Neural crest cell (in vitro differentiated cells): ENCODE data around the gene TDRD5. TPM values are rescaled to one million over a fixed set of nuclear protein-coding genes. Genes with fewer than 3 reads are reported as not detected.
A peak's percentile ranks its signal among the peaks of the same experiment; 100 is the strongest.

Experiments
- DNase-seq: peaks from one replicate; pipeline ENCODE4 v3.0.0; 2021; ENCODE audit warnings: low read depth, mixed read lengths, low spot score
- H3K27ac Mint-ChIP-seq: one replicate; pipeline ENCODE4 v1.8.0; 2021; ENCODE audit warnings: mild to moderate bottlenecking, mixed read lengths; ENCODE audit not compliant: unreplicated experiment
- H3K27me3 Mint-ChIP-seq: 2 replicates; pipeline ENCODE4 v1.8.0; 2021; ENCODE audit warnings: low read depth, mild to moderate bottlenecking, mixed read lengths
- H3K36me3 Mint-ChIP-seq: 2 replicates; pipeline ENCODE4 v1.8.0; 2021; ENCODE audit warnings: low read depth, mild to moderate bottlenecking, mixed read lengths
- H3K4me1 Mint-ChIP-seq: 2 replicates; pipeline ENCODE4 v1.8.0; 2021; ENCODE audit warnings: mixed read lengths
- H3K4me3 Mint-ChIP-seq: one replicate; pipeline ENCODE4 v1.8.0; 2021; ENCODE audit warnings: mild to moderate bottlenecking, mixed read lengths
- H3K9me3 Mint-ChIP-seq: 2 replicates; pipeline ENCODE4 v1.8.0; 2021; ENCODE audit warnings: mixed read lengths
- total RNA-seq: library from RNA; stranded (reverse); gene quantifications from 2 replicates; pipeline ENCODE4 v1.2.1, GENCODE V29; 2021
- TF ChIP-seq, protein P1 (sequence below): fragments of 200-600 bp; sonication (generic); conservative IDR thresholded peaks from 2 replicates; pipeline ENCODE4 v1.5.0; 2021; ENCODE audit warnings: antibody characterized with exemption, mild to moderate bottlenecking

Gene TDRD5
- total RNA-seq, 1 donor from 2014 or later = not detected

DNA sequence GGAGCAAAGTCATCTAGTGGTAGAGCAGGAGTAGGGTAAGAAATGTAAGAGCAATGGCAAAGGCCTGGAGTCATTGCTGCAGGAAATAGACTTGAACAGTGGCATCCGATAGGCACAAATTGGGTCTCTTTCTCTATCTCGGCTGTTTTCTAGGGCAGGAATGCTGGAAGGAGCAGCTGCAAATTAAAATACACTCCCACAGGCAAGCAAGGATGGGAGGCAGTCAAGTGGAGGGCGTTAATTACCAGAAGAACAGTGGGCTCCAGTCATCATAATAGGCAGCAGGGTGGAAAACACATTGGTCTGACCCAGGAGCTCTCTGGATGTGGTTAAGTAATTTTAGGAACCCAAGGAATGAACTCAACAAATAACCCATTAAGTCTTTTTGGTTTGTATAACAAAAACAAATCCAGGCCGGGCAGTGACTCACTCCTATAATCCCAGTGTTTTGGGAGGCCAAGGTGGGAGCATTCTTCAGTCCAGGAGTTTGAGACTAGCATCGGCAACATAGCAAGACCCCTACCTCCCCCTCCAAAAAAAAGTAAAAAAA is 7.8 kb upstream of the TDRD5 start:
- TF ChIP-seq, protein P1, sequence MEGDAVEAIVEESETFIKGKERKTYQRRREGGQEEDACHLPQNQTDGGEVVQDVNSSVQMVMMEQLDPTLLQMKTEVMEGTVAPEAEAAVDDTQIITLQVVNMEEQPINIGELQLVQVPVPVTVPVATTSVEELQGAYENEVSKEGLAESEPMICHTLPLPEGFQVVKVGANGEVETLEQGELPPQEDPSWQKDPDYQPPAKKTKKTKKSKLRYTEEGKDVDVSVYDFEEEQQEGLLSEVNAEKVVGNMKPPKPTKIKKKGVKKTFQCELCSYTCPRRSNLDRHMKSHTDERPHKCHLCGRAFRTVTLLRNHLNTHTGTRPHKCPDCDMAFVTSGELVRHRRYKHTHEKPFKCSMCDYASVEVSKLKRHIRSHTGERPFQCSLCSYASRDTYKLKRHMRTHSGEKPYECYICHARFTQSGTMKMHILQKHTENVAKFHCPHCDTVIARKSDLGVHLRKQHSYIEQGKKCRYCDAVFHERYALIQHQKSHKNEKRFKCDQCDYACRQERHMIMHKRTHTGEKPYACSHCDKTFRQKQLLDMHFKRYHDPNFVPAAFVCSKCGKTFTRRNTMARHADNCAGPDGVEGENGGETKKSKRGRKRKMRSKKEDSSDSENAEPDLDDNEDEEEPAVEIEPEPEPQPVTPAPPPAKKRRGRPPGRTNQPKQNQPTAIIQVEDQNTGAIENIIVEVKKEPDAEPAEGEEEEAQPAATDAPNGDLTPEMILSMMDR = no peak
- Mint-ChIP-seq H3K4me3 (no peak overlapping the region), H3K27ac (no peak overlapping the region), H3K27me3 (peaks cover 25% of the 10 kb centered on the region), H3K4me1 (peaks cover 5% of the 10 kb centered on the region), H3K36me3 (no peaks in the 10 kb centered on the region), H3K9me3 (peaks cover 6% of the 10 kb centered on the region)
- no peak for DNase-seq

GRCh38 chr1:179586107-179586823 is 5.4 kb upstream of the TDRD5 start:
- Mint-ChIP-seq H3K27ac (no peak overlapping the region), H3K4me1 (peaks cover 5% of the 10 kb centered on the region), H3K36me3 (no peaks in the 10 kb centered on the region), H3K4me3 (peak overlapping the region; percentile 64), H3K27me3 (peaks cover 28% of the 10 kb centered on the region), H3K9me3 (peaks cover 6% of the 10 kb centered on the region)
- TF ChIP-seq, protein P1 = peak; percentile 71
- DNase-seq = peak; percentile 65

DNA sequence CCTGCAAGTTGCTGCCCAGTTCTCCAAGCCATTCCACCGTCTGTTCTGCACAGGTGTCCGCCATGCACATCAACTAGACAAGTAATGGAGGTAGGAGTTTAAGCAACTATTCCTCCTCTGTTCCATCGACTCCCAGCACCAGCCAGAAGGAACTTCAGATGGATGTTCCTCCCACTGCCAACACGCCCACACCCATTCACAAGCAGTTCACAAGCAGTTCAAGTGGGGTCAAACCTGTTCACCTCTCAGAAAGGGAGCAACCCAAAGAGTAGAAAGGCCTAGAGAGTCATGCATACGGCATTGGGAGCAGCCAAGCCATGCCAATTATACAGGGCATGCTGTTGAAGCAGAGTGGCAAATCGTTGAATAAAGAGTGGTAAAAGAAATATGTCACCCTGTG is 4.3 kb upstream of the TDRD5 start:
- DNase-seq = no peak
- H3K36me3 Mint-ChIP-seq = no peaks in the 10 kb centered on the region
- H3K9me3 Mint-ChIP-seq = peaks cover 6% of the 10 kb centered on the region
- H3K27me3 Mint-ChIP-seq = peaks cover 30% of the 10 kb centered on the region
- TF ChIP-seq, protein P1 = no peak
- peaks cover 5% of the 10 kb centered on the region for H3K4me1 Mint-ChIP-seq
- no peak overlapping the region for H3K27ac Mint-ChIP-seq
- H3K4me3 Mint-ChIP-seq = peak overlapping the region; percentile 23

- Mint-ChIP-seq H3K9me3 (peaks cover 6% of the 10 kb centered on the region), H3K27me3 (peaks cover 38% of the 10 kb centered on the region), H3K36me3 (no peaks in the 10 kb centered on the region), H3K27ac (no peak overlapping the region), H3K4me3 (no peak overlapping the region), H3K4me1 (peaks cover 5% of the 10 kb centered on the region)
- DNase-seq = no peak
- TF ChIP-seq, protein P1 = no peak
These were observed 3.1 kb upstream of the TDRD5 start for GRCh38 chr1:179588425-179589024.

- H3K27ac Mint-ChIP-seq = no peak overlapping the region
- H3K27me3 Mint-ChIP-seq = peaks cover 43% of the 10 kb centered on the region
- H3K4me1 Mint-ChIP-seq = peaks cover 5% of the 10 kb centered on the region
- peaks cover 6% of the 10 kb centered on the region for H3K9me3 Mint-ChIP-seq
- DNase-seq = no peak
- no peak overlapping the region for H3K4me3 Mint-ChIP-seq
- TF ChIP-seq, protein P1 = no peak
- no peaks in the 10 kb centered on the region for H3K36me3 Mint-ChIP-seq
These were observed 2.1 kb upstream of the TDRD5 start for GRCh38 chr1:179589509-179589908.
